CD4-positive, alpha-beta T cell treated with Interleukin-21 for 1 hour (primary cell): ENCODE measurements around the gene MSTN.

ENCODE experiments used
- DNase-seq: peaks from one replicate; pipeline ENCODE4 v3.0.0-alpha.2; 2020

MSTN gene

GRCh38 chr2:190062601-190063000 is at the start of gene MSTN:
Gene MSTN, minus strand, starts transcription at chr2:190062729. Its CDS starts 133 bp downstream, at chr2:190062596.
- DNase-seq, result no peak

- no peak for DNase-seq
Measured at GRCh38 chr2:190111166-190111565, 48.6 kb upstream of the MSTN start.

- DNase-seq, result no peak
Measured at GRCh38 chr2:190110699-190111098, 48.2 kb upstream of the MSTN start.

GRCh38 chr2:190110131-190110530 is 47.6 kb upstream of the MSTN start:
- DNase-seq, result no peak

- DNase-seq, result no peak
Measured at GRCh38 chr2:190107409-190107808, 44.9 kb upstream of the MSTN start.

- DNase-seq, result no peak
Measured at GRCh38 chr2:190106783-190107182, 44.3 kb upstream of the MSTN start.

GRCh38 chr2:190105554-190105953 is 43.0 kb upstream of the MSTN start:
- no peak for DNase-seq

GRCh38 chr2:190103144-190103543 is 40.6 kb upstream of the MSTN start:
- DNase-seq, result no peak

GRCh38 chr2:190099890-190100697 is 37.6 kb upstream of the MSTN start:
- no peak for DNase-seq

GRCh38 chr2:190098851-190099250 is 36.3 kb upstream of the MSTN start:
- DNase-seq, result no peak

- DNase-seq, result no peak
Measured at GRCh38 chr2:190097115-190097514, 34.6 kb upstream of the MSTN start.

- DNase-seq, result no peak
Measured at GRCh38 chr2:190094316-190094871, 31.9 kb upstream of the MSTN start.

GRCh38 chr2:190093793-190094192 is 31.3 kb upstream of the MSTN start:
- DNase-seq, result no peak

- DNase-seq, result no peak
Measured at GRCh38 chr2:190090148-190090547, 27.6 kb upstream of the MSTN start.

- peak; percentile 66 for DNase-seq
Measured at GRCh38 chr2:190088917-190089316, 26.4 kb upstream of the MSTN start.

- DNase-seq, result no peak
Measured at GRCh38 chr2:190084704-190085103, 22.2 kb upstream of the MSTN start.

GRCh38 chr2:190082118-190082517 is 19.6 kb upstream of the MSTN start:
- no peak for DNase-seq

- no peak for DNase-seq
Measured at GRCh38 chr2:190080527-190081049, 18.1 kb upstream of the MSTN start.

- no peak for DNase-seq
Measured at GRCh38 chr2:190079160-190079559, 16.6 kb upstream of the MSTN start.

- DNase-seq, result no peak
Measured at GRCh38 chr2:190075623-190076022, 13.1 kb upstream of the MSTN start.

- DNase-seq, result peak; percentile 52
Measured at GRCh38 chr2:190069936-190070696, 7.6 kb upstream of the MSTN start.

- DNase-seq, result no peak
Measured at GRCh38 chr2:190068764-190069163, 6.2 kb upstream of the MSTN start.

GRCh38 chr2:190065839-190066238 is 3.3 kb upstream of the MSTN start:
- no peak for DNase-seq

- DNase-seq, result no peak
Measured at GRCh38 chr2:190063624-190064023, 1.1 kb upstream of the MSTN start.
